Measurements from ENCODE around the gene WDR88.
"Not testable (repeated sequence)": the region's sequence is repeated elsewhere in the genome, so short reads cannot be mapped to it uniquely, and the experiment has no call there.

The WDR88 gene

GRCh38 chr19:33174186-33174585, 42.3 kb downstream of the WDR88 start:
- no peak for DNase-seq

GRCh38 chr19:33175156-33175782, 43.4 kb downstream of the WDR88 start:
- DNase-seq, result no peak

GRCh38 chr19:33175886-33176669, 44.2 kb downstream of the WDR88 start:
- DNase-seq, result no peak

GRCh38 chr19:33176670-33177416, 44.9 kb downstream of the WDR88 start:
- DNase-seq, result peak; percentile 100

- DNase-seq, result no peak
Measured at GRCh38 chr19:33177417-33177979, 45.6 kb downstream of the WDR88 start.

- no peak for DNase-seq
Measured at GRCh38 chr19:33186431-33187182, 54.7 kb downstream of the WDR88 start.

GRCh38 chr19:33187183-33187540, 55.2 kb downstream of the WDR88 start:
- no peak for DNase-seq

- DNase-seq, result peak; percentile 11
Measured at GRCh38 chr19:33189453-33189852, 57.5 kb downstream of the WDR88 start.

- DNase-seq, result not testable (repeated sequence)
Measured at GRCh38 chr19:33191092-33191491, 59.2 kb downstream of the WDR88 start.

GRCh38 chr19:33191501-33191900, 59.6 kb downstream of the WDR88 start:
- no peak for DNase-seq

- peak; percentile 22 for DNase-seq
Measured at GRCh38 chr19:33192010-33192409, 60.1 kb downstream of the WDR88 start.

- DNase-seq, result no peak
Measured at GRCh38 chr19:33193269-33193864, 61.5 kb downstream of the WDR88 start.

- peak; percentile 77 for DNase-seq
Measured at GRCh38 chr19:33193865-33194362, 62.0 kb downstream of the WDR88 start, which contains the start of gene LRP3. TSS of gene LRP3 (plus strand) at chr19:33194330. CDS start at chr19:33194786, 456 bp downstream.

- no peak for DNase-seq
Measured at GRCh38 chr19:33194532-33194885, 62.6 kb downstream of the WDR88 start.

- DNase-seq, result peak; percentile 62
Measured at GRCh38 chr19:33194886-33195644, 63.2 kb downstream of the WDR88 start.

GRCh38 chr19:33195645-33196347, 63.9 kb downstream of the WDR88 start:
- no peak for DNase-seq

GRCh38 chr19:33196446-33197193, 64.7 kb downstream of the WDR88 start:
- DNase-seq, result no peak

- DNase-seq, result no peak
Measured at GRCh38 chr19:33197591-33198000, 65.7 kb downstream of the WDR88 start.

- DNase-seq, result no peak
Measured at GRCh38 chr19:33198169-33198568, 66.3 kb downstream of the WDR88 start.
